ENCODE results near the gene MYPOP. TPM values are rescaled to one million over a fixed set of nuclear protein-coding genes. Genes with fewer than 3 reads are reported as not detected.
"Not testable (repeated sequence)": the region's sequence is repeated elsewhere in the genome, so short reads cannot be mapped to it uniquely, and the experiment has no call there.

MYPOP gene
- total RNA-seq, 1 experiment from 2014 or later = 5.4 TPM

- Histone ChIP-seq H3K27me3 (ENCODE audit: low read length) (no peaks in the 10 kb centered on the region), H2AFZ (ENCODE audit: low read length) (no peak overlapping the region), H3K9ac (ENCODE audit: low read length) (no peak overlapping the region), H3K4me2 (ENCODE audit: low read length) (no peak overlapping the region), H3K9me3 (ENCODE audit: low read length) (no peaks in the 10 kb centered on the region), H3K36me3 (ENCODE audit: low read depth, low read length) (no peaks in the 10 kb centered on the region), H4K20me1 (ENCODE audit: low read length) (no peaks in the 10 kb centered on the region), H3F3A (ENCODE audit: low read length, unreplicated experiment) (no peaks in the 10 kb centered on the region), H3K27ac (ENCODE audit: low read length) (no peak overlapping the region), H3K9me2 (replicated peaks; ENCODE audit: low read length) (no peaks in the 10 kb centered on the region), H3K4me3 (ENCODE audit: low read length) (no peak overlapping the region), H3K79me2 (ENCODE audit: low read length) (peaks cover 10% of the 10 kb centered on the region; the same call in 1 of the 2 replicates), H3K4me1 (ENCODE audit: insufficient read depth, low read length) (peaks cover 7% of the 10 kb centered on the region; the same call in 1 of the 2 replicates)
- intact Hi-C loops (cut with micrococcal nuclease) = no loop called here
- TF ChIP-seq EZH2 (IDR thresholded peaks at IDR 0.05; ENCODE audit: low read length, unreplicated experiment) (no peak), EZH2phosphoT487 (IDR thresholded peaks at IDR 0.05; ENCODE audit: borderline replicate concordance, low read length) (no peak)
- TF ChIP-seq, protein P1, sequence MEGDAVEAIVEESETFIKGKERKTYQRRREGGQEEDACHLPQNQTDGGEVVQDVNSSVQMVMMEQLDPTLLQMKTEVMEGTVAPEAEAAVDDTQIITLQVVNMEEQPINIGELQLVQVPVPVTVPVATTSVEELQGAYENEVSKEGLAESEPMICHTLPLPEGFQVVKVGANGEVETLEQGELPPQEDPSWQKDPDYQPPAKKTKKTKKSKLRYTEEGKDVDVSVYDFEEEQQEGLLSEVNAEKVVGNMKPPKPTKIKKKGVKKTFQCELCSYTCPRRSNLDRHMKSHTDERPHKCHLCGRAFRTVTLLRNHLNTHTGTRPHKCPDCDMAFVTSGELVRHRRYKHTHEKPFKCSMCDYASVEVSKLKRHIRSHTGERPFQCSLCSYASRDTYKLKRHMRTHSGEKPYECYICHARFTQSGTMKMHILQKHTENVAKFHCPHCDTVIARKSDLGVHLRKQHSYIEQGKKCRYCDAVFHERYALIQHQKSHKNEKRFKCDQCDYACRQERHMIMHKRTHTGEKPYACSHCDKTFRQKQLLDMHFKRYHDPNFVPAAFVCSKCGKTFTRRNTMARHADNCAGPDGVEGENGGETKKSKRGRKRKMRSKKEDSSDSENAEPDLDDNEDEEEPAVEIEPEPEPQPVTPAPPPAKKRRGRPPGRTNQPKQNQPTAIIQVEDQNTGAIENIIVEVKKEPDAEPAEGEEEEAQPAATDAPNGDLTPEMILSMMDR (conservative IDR thresholded peaks at IDR 0.05; ENCODE audit: low read depth, low read length) = no peak
- DNase-seq = no peak
- BruUV-seq (replicated peaks) = no TSS peak
- ChIA-PET POLR2A (ENCODE audit: unreplicated experiment) (no interaction called here), CTCF (no interaction called here)
- ATAC-seq = no peak
Measured at GRCh38 chr19:45897261-45897812, 5.1 kb downstream of the MYPOP start.

DNA sequence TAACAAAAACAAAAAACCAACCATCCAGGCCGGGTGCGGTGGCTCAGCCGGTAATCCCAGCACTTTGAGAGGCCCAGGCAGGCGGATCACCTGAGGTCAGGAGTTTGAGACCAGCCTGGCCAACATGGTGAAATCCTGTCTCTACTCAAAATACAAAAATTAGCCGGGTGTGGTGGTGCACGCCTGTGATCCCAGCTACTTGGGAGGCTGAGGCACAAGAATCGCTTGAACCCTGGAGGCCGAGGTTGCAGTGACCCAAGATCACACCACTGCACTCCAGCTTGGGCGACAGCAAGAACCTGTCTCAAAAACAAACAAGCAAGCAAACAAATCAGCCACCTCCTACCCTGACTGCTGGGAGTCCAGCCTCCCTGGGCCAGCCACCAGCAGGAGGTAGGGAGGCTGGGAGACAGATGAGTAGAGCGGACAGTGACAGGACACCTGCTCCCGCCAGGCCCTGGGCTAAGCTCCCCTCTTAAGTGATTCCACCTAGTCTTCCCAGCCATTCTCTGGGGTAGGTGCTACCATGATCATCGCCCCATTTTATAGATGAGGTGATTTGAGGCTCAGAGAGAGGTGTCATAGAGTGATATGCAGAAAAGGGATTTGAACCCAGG, 6.3 kb downstream of the MYPOP start:
- H3K27ac ChIP-seq (ENCODE audit: low read length); POLR2A ChIA-PET (ENCODE audit: unreplicated experiment); H3K9me2 ChIP-seq (replicated peaks; ENCODE audit: low read length); intact Hi-C loops (cut with micrococcal nuclease); H3F3A ChIP-seq (ENCODE audit: low read length, unreplicated experiment); ATAC-seq; H4K20me1 ChIP-seq (ENCODE audit: low read length); H3K9me3 ChIP-seq (ENCODE audit: low read length); H3K36me3 ChIP-seq (ENCODE audit: low read depth, low read length); H3K4me1 ChIP-seq (ENCODE audit: insufficient read depth, low read length); H3K4me2 ChIP-seq (ENCODE audit: low read length); CTCF ChIA-PET; H3K27me3 ChIP-seq (ENCODE audit: low read length); DNase-seq; H3K4me3 ChIP-seq (ENCODE audit: low read length); H3K79me2 ChIP-seq (ENCODE audit: low read length); H3K9ac ChIP-seq (ENCODE audit: low read length); BruUV-seq (replicated peaks); H2AFZ ChIP-seq (ENCODE audit: low read length): not testable (repeated sequence)

GRCh38 chr19:45895519-45895972, 6.9 kb downstream of the MYPOP start:
- 0 out of 2 replicates have a peak, but pooled peaks cover 2% of the 10 kb centered on the region for H3K4me1 ChIP-seq (ENCODE audit: insufficient read depth, low read length)
- H3F3A ChIP-seq (ENCODE audit: low read length, unreplicated experiment) = no peaks in the 10 kb centered on the region
- BruUV-seq (replicated peaks) = no TSS peak
- no peak overlapping the region for H3K9ac ChIP-seq (ENCODE audit: low read length)
- CTCF ChIA-PET = no interaction called here
- H3K27ac ChIP-seq (ENCODE audit: low read length) = no peak overlapping the region
- no peak overlapping the region for H3K4me2 ChIP-seq (ENCODE audit: low read length)
- ATAC-seq (no peak), DNase-seq (no peak)
- POLR2A ChIA-PET (ENCODE audit: unreplicated experiment) = no interaction called here
- TF ChIP-seq EZH2phosphoT487 (IDR thresholded peaks at IDR 0.05; ENCODE audit: borderline replicate concordance, low read length) (no peak), EZH2 (IDR thresholded peaks at IDR 0.05; ENCODE audit: low read length, unreplicated experiment) (no peak)
- TF ChIP-seq, protein P1 (conservative IDR thresholded peaks at IDR 0.05; ENCODE audit: low read depth, low read length) = no peak
- no peaks in the 10 kb centered on the region for H3K9me2 ChIP-seq (replicated peaks; ENCODE audit: low read length)
- H3K27me3 ChIP-seq (ENCODE audit: low read length) = no peaks in the 10 kb centered on the region
- H3K36me3 ChIP-seq (ENCODE audit: low read depth, low read length) = no peaks in the 10 kb centered on the region
- H3K4me3 ChIP-seq (ENCODE audit: low read length) = no peak overlapping the region
- intact Hi-C loops (cut with micrococcal nuclease) = no loop called here
- no peaks in the 10 kb centered on the region for H3K79me2 ChIP-seq (ENCODE audit: low read length)
- no peaks in the 10 kb centered on the region for H4K20me1 ChIP-seq (ENCODE audit: low read length)
- no peaks in the 10 kb centered on the region for H3K9me3 ChIP-seq (ENCODE audit: low read length)
- H2AFZ ChIP-seq (ENCODE audit: low read length) = no peak overlapping the region
